HUES6 (cell line): ENCODE results near the gene PALLD.

ENCODE experiments used
- H3K27ac ChIP-seq: 2 replicates; pipeline ENCODE4 v1.7.0; 2013; ENCODE audit warnings: low read depth, mild to moderate bottlenecking, low read length, inconsistent platforms
- H3K27me3 ChIP-seq: 2 replicates; pipeline ENCODE4 v1.6.1; 2013; ENCODE audit warnings: low read length; ENCODE audit not compliant: control insufficient read depth, insufficient read depth
- H3K36me3 ChIP-seq: 2 replicates; pipeline ENCODE4 v1.6.1; 2013; ENCODE audit warnings: low read length; ENCODE audit not compliant: control insufficient read depth, insufficient read depth
- H3K4me1 ChIP-seq: 2 replicates; pipeline ENCODE4 v1.6.1; 2013; ENCODE audit warnings: low read length; ENCODE audit not compliant: control insufficient read depth, insufficient read depth
- H3K4me3 ChIP-seq: 2 replicates; pipeline ENCODE4 v1.5.1; 2013; ENCODE audit warnings: low read depth, low read length
- H3K9ac ChIP-seq: one replicate; pipeline ENCODE4 v1.6.1; 2013; ENCODE audit warnings: mild to moderate bottlenecking, low read length
- H3K9me3 ChIP-seq: 2 replicates; pipeline ENCODE4 v1.6.1; 2013; ENCODE audit warnings: low read depth, low read length; ENCODE audit not compliant: control insufficient read depth, insufficient read depth

The PALLD gene

GRCh38 chr4:168562041-168562571 is 65.3 kb downstream of the PALLD start:
- Histone ChIP-seq H3K4me3 (no peak overlapping the region), H3K36me3 (no peaks in the 10 kb centered on the region), H3K9ac (no peak overlapping the region), H3K27ac (no peak overlapping the region), H3K27me3 (no peaks in the 10 kb centered on the region), H3K4me1 (peaks cover 24% of the 10 kb centered on the region), H3K9me3 (no peaks in the 10 kb centered on the region)

- H3K9me3 ChIP-seq: no peaks in the 10 kb centered on the region
- H3K4me3 ChIP-seq: no peak overlapping the region
- no peaks in the 10 kb centered on the region for H3K27me3 ChIP-seq
- H3K27ac ChIP-seq: no peak overlapping the region
- H3K4me1 ChIP-seq: peaks cover 10% of the 10 kb centered on the region
- H3K9ac ChIP-seq: no peak overlapping the region
- H3K36me3 ChIP-seq: no peaks in the 10 kb centered on the region
Measured at GRCh38 chr4:168564023-168564422, 67.2 kb downstream of the PALLD start.

- Histone ChIP-seq H3K27me3 (no peaks in the 10 kb centered on the region), H3K27ac (no peak overlapping the region), H3K4me1 (peaks cover 7% of the 10 kb centered on the region), H3K4me3 (no peak overlapping the region), H3K36me3 (no peaks in the 10 kb centered on the region), H3K9me3 (no peaks in the 10 kb centered on the region), H3K9ac (no peak overlapping the region)
Measured at GRCh38 chr4:168565130-168565529, 68.3 kb downstream of the PALLD start.

GRCh38 chr4:168566726-168567125 is 69.9 kb downstream of the PALLD start:
- H3K36me3 ChIP-seq: no peaks in the 10 kb centered on the region
- no peak overlapping the region for H3K9ac ChIP-seq
- no peaks in the 10 kb centered on the region for H3K9me3 ChIP-seq
- H3K27me3 ChIP-seq: no peaks in the 10 kb centered on the region
- peaks cover 7% of the 10 kb centered on the region for H3K4me1 ChIP-seq
- H3K27ac ChIP-seq: no peak overlapping the region
- no peak overlapping the region for H3K4me3 ChIP-seq

GRCh38 chr4:168569066-168569930 is 72.4 kb downstream of the PALLD start:
- Histone ChIP-seq H3K36me3 (no peaks in the 10 kb centered on the region), H3K4me3 (no peak overlapping the region), H3K27ac (no peak overlapping the region), H3K27me3 (no peaks in the 10 kb centered on the region), H3K9ac (no peak overlapping the region), H3K4me1 (peaks cover under 1% of the 10 kb centered on the region; the same call in 1 of the 2 replicates), H3K9me3 (no peaks in the 10 kb centered on the region)

GRCh38 chr4:168569931-168570276 is 73.1 kb downstream of the PALLD start:
- H3K4me1 ChIP-seq: no peaks in the 10 kb centered on the region
- no peak overlapping the region for H3K27ac ChIP-seq
- no peak overlapping the region for H3K9ac ChIP-seq
- H3K27me3 ChIP-seq: no peaks in the 10 kb centered on the region
- no peaks in the 10 kb centered on the region for H3K36me3 ChIP-seq
- no peak overlapping the region for H3K4me3 ChIP-seq
- H3K9me3 ChIP-seq: no peaks in the 10 kb centered on the region

- H3K4me1 ChIP-seq: no peaks in the 10 kb centered on the region
- no peaks in the 10 kb centered on the region for H3K27me3 ChIP-seq
- no peaks in the 10 kb centered on the region for H3K36me3 ChIP-seq
- no peak overlapping the region for H3K4me3 ChIP-seq
- no peak overlapping the region for H3K27ac ChIP-seq
- no peak overlapping the region for H3K9ac ChIP-seq
- no peaks in the 10 kb centered on the region for H3K9me3 ChIP-seq
Measured at GRCh38 chr4:168570466-168570865, 73.6 kb downstream of the PALLD start.

- Histone ChIP-seq H3K4me3 (no peak overlapping the region), H3K27me3 (no peaks in the 10 kb centered on the region), H3K36me3 (no peaks in the 10 kb centered on the region), H3K9me3 (no peaks in the 10 kb centered on the region), H3K27ac (no peak overlapping the region), H3K4me1 (no peaks in the 10 kb centered on the region), H3K9ac (no peak overlapping the region)
Measured at GRCh38 chr4:168572002-168572401, 75.2 kb downstream of the PALLD start.

- Histone ChIP-seq H3K27ac (no peak overlapping the region), H3K27me3 (no peaks in the 10 kb centered on the region), H3K9me3 (no peaks in the 10 kb centered on the region), H3K9ac (no peak overlapping the region), H3K4me3 (no peak overlapping the region), H3K4me1 (no peaks in the 10 kb centered on the region), H3K36me3 (no peaks in the 10 kb centered on the region)
Measured at GRCh38 chr4:168573870-168574269, 77.0 kb downstream of the PALLD start.

GRCh38 chr4:168574581-168575295 is 77.9 kb downstream of the PALLD start:
- Histone ChIP-seq H3K36me3 (no peaks in the 10 kb centered on the region), H3K27me3 (no peaks in the 10 kb centered on the region), H3K4me1 (no peaks in the 10 kb centered on the region), H3K9me3 (no peaks in the 10 kb centered on the region), H3K9ac (no peak overlapping the region), H3K4me3 (no peak overlapping the region), H3K27ac (no peak overlapping the region)

- Histone ChIP-seq H3K9ac (no peak overlapping the region), H3K4me3 (no peak overlapping the region), H3K27ac (no peak overlapping the region), H3K36me3 (no peaks in the 10 kb centered on the region), H3K27me3 (no peaks in the 10 kb centered on the region), H3K4me1 (no peaks in the 10 kb centered on the region), H3K9me3 (no peaks in the 10 kb centered on the region)
Measured at GRCh38 chr4:168575473-168575872, 78.6 kb downstream of the PALLD start.
